HCT116 (cell line): ENCODE data around the gene TNFRSF6B. TPM values are rescaled to one million over a fixed set of nuclear protein-coding genes. Genes with fewer than 3 reads are reported as not detected.
A peak's percentile ranks its signal among the peaks of the same experiment; 100 is the strongest.

Experiments
- ATAC-seq: fragments of 200-7000 bp; cut with Tn5 transposase; 2 replicates; pipeline ENCODE4 v1.9.1; 2020; ENCODE audit warnings: mild to moderate bottlenecking, moderate library complexity
- BruUV-seq: library from RNA; stranded (reverse); fragments of 400-500 nt; replicated peaks from 2 replicates; lab custom pipeline; 2021; lab: Mats Ljungman, UMichigan
- CTCF ChIA-PET: fragments of 300-600 bp; sonication (Branson Sonifier 250); formaldehyde crosslinking; loops from one replicate; lab custom pipeline; 2021; ENCODE audit warnings: antibody characterized with exemption; lab: Charles Lee
- POLR2A ChIA-PET: fragments of 300-600, 350-600 bp; sonication (Branson Sonifier 250); formaldehyde crosslinking; loops from one replicate; lab custom pipeline; 2021; ENCODE audit warnings: antibody characterized with exemption; lab: Charles Lee
- RAD21 ChIA-PET, 2 experiments: fragments of 300-600 bp; sonication (Branson Sonifier 250); formaldehyde crosslinking; loops; one replicate each; lab custom pipeline; 2023; ENCODE audit warnings: low total read pairs in 2 of 2; ENCODE audit not compliant: uncharacterized antibody in 2 of 2, unreplicated experiment in 2 of 2, low non-redundant PET in 1 of 2; lab: Charles Lee
- DNase-seq: peaks from one replicate; pipeline ENCODE4 v3.0.0-alpha.2; 2010; ENCODE audit warnings: low read depth, low spot score
- H2AFZ ChIP-seq: fragments of 200-600 bp; shearing (Covaris generic), sonication (generic); 2 replicates; pipeline ENCODE4 v1.6.1; 2017; ENCODE audit warnings: low read depth, mixed run types, mixed read lengths, antibody characterized with exemption, low read length; ENCODE audit not compliant: poor library complexity, severe bottlenecking
- H3K27ac ChIP-seq: 2 replicates; pipeline ENCODE4 v1.5.1; 2012; ENCODE audit warnings: low read depth, low read length
- H3K27me3 ChIP-seq: fragments of 200-600 bp; sonication (generic); 2 replicates; pipeline ENCODE4 v1.6.1; 2016; ENCODE audit warnings: mixed run types, low read length, mixed read lengths; ENCODE audit not compliant: insufficient read depth
- H3K36me3 ChIP-seq, 2 experiments: fragments of 200-500 bp in 1 of 2; fragments of 200-600 bp in 1 of 2; sonication (Bioruptor generic) in 1 of 2; sonication (generic) in 1 of 2; 2 replicates each; pipeline versions ENCODE4 v1.5.1 to v1.6.1; 2014 to 2016; ENCODE audit warnings: low read length in 2 of 2, inconsistent platforms in 1 of 2, mixed read lengths in 1 of 2, mixed run types in 1 of 2; ENCODE audit not compliant: insufficient read depth in 2 of 2, control insufficient read depth in 1 of 2
- H3K4me1 ChIP-seq, 2 experiments: fragments of 200-600 bp in 1 of 2; sonication (generic) in 1 of 2; 2 replicates each; pipeline versions ENCODE4 v1.5.1 to v1.6.1; 2012 to 2017; ENCODE audit warnings: low read length in 2 of 2, inconsistent platforms in 1 of 2, mild to moderate bottlenecking in 1 of 2, mixed read lengths in 1 of 2, mixed run types in 1 of 2, moderate library complexity in 1 of 2; ENCODE audit not compliant: insufficient read depth in 2 of 2, control insufficient read depth in 1 of 2
- H3K4me2 ChIP-seq: fragments of 200-600 bp; sonication (generic); 2 replicates; pipeline ENCODE4 v1.6.1; 2017; ENCODE audit warnings: mixed run types, low read length, mixed read lengths
- H3K4me3 ChIP-seq, 2 experiments: fragments of 200-600 bp in 1 of 2; sonication (generic) in 1 of 2; replicated peaks in 1 of 2; 2 replicates each; pipeline ENCODE4 v1.5.1; 2011 to 2016; ENCODE audit warnings: low read length in 2 of 2, control low read depth in 1 of 2, low read depth in 1 of 2, mild to moderate bottlenecking in 1 of 2, mixed read lengths in 1 of 2, mixed run types in 1 of 2
- H3K79me2 ChIP-seq: fragments of 200-600 bp; sonication (generic); 2 replicates; pipeline ENCODE4 v1.6.1; 2017; ENCODE audit warnings: mild to moderate bottlenecking, mixed run types, low read length, moderate library complexity, mixed read lengths; ENCODE audit not compliant: insufficient read depth
- H3K9ac ChIP-seq: fragments of 200-600 bp; sonication (generic); 2 replicates; pipeline ENCODE4 v1.6.1; 2016; ENCODE audit warnings: low read length, mixed read lengths
- H3K9me2 ChIP-seq: fragments of 200-600 bp; sonication (generic), shearing (Covaris generic); 2 replicates; pipeline ENCODE4 v1.6.1; 2017; ENCODE audit warnings: mixed run types, mild to moderate bottlenecking, moderate library complexity; ENCODE audit not compliant: insufficient read depth
- H3K9me3 ChIP-seq, 2 experiments: fragments of 200-500 bp in 1 of 2; fragments of 200-600 bp in 1 of 2; sonication (Bioruptor generic) in 1 of 2; sonication (generic) in 1 of 2; 2 replicates each; pipeline ENCODE4 v1.6.1; 2014 to 2017; ENCODE audit warnings: low read length in 2 of 2, mixed read lengths in 2 of 2, inconsistent platforms in 1 of 2, low read depth in 1 of 2, mild to moderate bottlenecking in 1 of 2, mixed run types in 1 of 2, moderate library complexity in 1 of 2; ENCODE audit not compliant: control insufficient read depth in 1 of 2, insufficient read depth in 1 of 2
- H4K20me1 ChIP-seq: fragments of 200-600 bp; sonication (generic), shearing (Covaris generic); 2 replicates; pipeline ENCODE4 v1.6.1; 2017; ENCODE audit warnings: mixed run types, mild to moderate bottlenecking, moderate library complexity; ENCODE audit not compliant: insufficient read depth
- EGR1 ChIP-seq: IDR thresholded peaks from 2 replicates; pipeline ENCODE4 v1.6.1; 2012; ENCODE audit warnings: low read depth
- EZH2phosphoT487 ChIP-seq: fragments of 200-600 bp; IDR thresholded peaks from 2 replicates; pipeline ENCODE4 v1.6.1; 2018; ENCODE audit warnings: antibody characterized with exemption, borderline replicate concordance
- POLR2A ChIP-seq: IDR thresholded peaks from 2 replicates; pipeline ENCODE4 v1.7.0; 2011; ENCODE audit warnings: borderline replicate concordance; ENCODE audit not compliant: insufficient read depth, insufficient read length; ENCODE audit errors: extremely low read depth
- POLR2AphosphoS5 ChIP-seq: IDR thresholded peaks from 2 replicates; pipeline ENCODE4 v1.6.1; 2011; ENCODE audit warnings: mild to moderate bottlenecking, low read depth, low read length, moderate library complexity
- SIN3A ChIP-seq: IDR thresholded peaks from 2 replicates; pipeline ENCODE4 v1.6.1; 2012; ENCODE audit warnings: low read depth
- TCF7L2 ChIP-seq: IDR thresholded peaks from 2 replicates; pipeline ENCODE4 v1.7.0; 2011; ENCODE audit warnings: borderline replicate concordance, inconsistent platforms; ENCODE audit not compliant: insufficient read depth, insufficient read length; ENCODE audit errors: extremely low read depth
- YY1 ChIP-seq: IDR thresholded peaks from 2 replicates; pipeline ENCODE4 v1.6.1; 2011; ENCODE audit warnings: low read length, low read depth, moderate library complexity, mild to moderate bottlenecking; ENCODE audit not compliant: insufficient replicate concordance; ENCODE audit errors: extremely low read depth
- ZFX ChIP-seq: fragments of 450-650 bp; IDR thresholded peaks from 2 replicates; pipeline ENCODE4 v1.6.1; 2017
- ZNF274 ChIP-seq: fragments of 200-500 bp; sonication (Bioruptor generic); IDR thresholded peaks from 2 replicates; pipeline ENCODE4 v1.6.1; 2014; ENCODE audit warnings: mild to moderate bottlenecking, low read depth, low read length, inconsistent platforms
- intact Hi-C: fragments of 100-400 bp; cut with micrococcal nuclease; formaldehyde crosslinking; loops from 2 replicates; pipeline ENCODE4 v1.10.0; 2022
- total RNA-seq: library from RNA; stranded (reverse); gene quantifications from one replicate; pipeline ENCODE4 v1.2.1, GENCODE V29; 2021; ENCODE audit not compliant: unreplicated experiment
- TF ChIP-seq, protein P1 (sequence below): IDR thresholded peaks from 2 replicates; pipeline ENCODE4 v1.6.1; 2011; ENCODE audit warnings: mild to moderate bottlenecking, low read length, moderate library complexity; ENCODE audit not compliant: insufficient replicate concordance; ENCODE audit errors: extremely low read depth
- TF ChIP-seq, protein P2 (sequence below), 3 experiments: fragments of 200-600 bp in 1 of 3; sonication (generic) in 1 of 3; IDR thresholded peaks in 2 of 3; conservative IDR thresholded peaks in 1 of 3; 2 replicates each; pipeline ENCODE4 v1.5.1; 2012 to 2017; ENCODE audit warnings: low read depth in 2 of 3, low read length in 2 of 3, antibody characterized with exemption in 1 of 3, borderline replicate concordance in 1 of 3, control low read depth in 1 of 3, mild to moderate bottlenecking in 1 of 3, mixed read lengths in 1 of 3, mixed run types in 1 of 3, moderate library complexity in 1 of 3; ENCODE audit not compliant: insufficient read depth in 1 of 3
- TF ChIP-seq, protein P3 (sequence below): IDR thresholded peaks from 2 replicates; pipeline ENCODE4 v1.6.1; 2012; ENCODE audit warnings: low read depth
- TF ChIP-seq, protein P4 (sequence below): IDR thresholded peaks from 2 replicates; pipeline ENCODE4 v1.6.1; 2012
- TF ChIP-seq, protein P5 (sequence below): IDR thresholded peaks from 2 replicates; pipeline ENCODE4 v1.6.1; 2012

TNFRSF6B gene
- total RNA-seq, 1 experiment from 2014 or later: 147 TPM

DNA sequence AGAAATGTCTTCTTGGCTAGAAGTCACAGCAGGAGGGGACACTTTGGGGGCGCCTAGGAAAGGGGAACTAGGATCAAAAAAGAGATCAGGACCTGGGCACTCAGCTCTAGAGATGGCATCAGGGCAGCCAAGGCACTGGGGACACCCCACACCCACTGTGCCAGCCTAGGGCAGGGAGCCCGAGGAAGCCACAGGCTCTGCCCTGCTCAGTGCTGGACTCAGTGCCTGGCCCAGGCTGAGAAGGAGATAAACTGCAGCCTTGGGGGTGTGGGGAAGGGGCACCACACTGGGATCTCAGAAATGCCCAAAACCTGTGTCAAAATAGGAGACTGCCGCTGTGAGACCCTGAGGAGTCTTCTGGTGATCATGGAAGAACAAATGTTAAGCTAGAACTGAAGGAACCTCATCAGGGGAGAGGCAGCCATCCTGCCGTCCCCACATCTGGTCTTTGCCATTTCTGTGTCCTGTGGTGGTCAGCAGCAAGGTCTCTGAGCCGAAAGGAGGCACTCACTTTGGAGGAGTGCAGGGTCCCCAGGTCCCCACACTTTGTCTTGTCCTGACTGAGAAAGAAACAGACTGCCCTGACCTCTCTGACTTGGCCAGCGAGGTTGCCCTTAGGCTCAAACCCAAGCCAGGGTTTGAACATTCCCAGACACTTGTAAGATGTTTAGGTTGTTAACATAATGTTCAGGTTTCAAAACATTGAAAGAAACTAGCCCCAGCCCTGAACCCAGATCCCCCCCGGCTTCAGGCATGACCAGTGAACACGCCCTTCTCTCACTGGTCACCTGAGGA, 9.0 kb downstream of the TNFRSF6B start:
- H3K9me2 ChIP-seq: no peaks in the 10 kb centered on the region
- TF ChIP-seq SIN3A: no peak
- TF ChIP-seq, protein P1, sequence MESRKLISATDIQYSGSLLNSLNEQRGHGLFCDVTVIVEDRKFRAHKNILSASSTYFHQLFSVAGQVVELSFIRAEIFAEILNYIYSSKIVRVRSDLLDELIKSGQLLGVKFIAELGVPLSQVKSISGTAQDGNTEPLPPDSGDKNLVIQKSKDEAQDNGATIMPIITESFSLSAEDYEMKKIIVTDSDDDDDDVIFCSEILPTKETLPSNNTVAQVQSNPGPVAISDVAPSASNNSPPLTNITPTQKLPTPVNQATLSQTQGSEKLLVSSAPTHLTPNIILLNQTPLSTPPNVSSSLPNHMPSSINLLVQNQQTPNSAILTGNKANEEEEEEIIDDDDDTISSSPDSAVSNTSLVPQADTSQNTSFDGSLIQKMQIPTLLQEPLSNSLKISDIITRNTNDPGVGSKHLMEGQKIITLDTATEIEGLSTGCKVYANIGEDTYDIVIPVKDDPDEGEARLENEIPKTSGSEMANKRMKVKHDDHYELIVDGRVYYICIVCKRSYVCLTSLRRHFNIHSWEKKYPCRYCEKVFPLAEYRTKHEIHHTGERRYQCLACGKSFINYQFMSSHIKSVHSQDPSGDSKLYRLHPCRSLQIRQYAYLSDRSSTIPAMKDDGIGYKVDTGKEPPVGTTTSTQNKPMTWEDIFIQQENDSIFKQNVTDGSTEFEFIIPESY: no peak
- no peak for TF ChIP-seq EZH2phosphoT487
- TF ChIP-seq, protein P2, sequence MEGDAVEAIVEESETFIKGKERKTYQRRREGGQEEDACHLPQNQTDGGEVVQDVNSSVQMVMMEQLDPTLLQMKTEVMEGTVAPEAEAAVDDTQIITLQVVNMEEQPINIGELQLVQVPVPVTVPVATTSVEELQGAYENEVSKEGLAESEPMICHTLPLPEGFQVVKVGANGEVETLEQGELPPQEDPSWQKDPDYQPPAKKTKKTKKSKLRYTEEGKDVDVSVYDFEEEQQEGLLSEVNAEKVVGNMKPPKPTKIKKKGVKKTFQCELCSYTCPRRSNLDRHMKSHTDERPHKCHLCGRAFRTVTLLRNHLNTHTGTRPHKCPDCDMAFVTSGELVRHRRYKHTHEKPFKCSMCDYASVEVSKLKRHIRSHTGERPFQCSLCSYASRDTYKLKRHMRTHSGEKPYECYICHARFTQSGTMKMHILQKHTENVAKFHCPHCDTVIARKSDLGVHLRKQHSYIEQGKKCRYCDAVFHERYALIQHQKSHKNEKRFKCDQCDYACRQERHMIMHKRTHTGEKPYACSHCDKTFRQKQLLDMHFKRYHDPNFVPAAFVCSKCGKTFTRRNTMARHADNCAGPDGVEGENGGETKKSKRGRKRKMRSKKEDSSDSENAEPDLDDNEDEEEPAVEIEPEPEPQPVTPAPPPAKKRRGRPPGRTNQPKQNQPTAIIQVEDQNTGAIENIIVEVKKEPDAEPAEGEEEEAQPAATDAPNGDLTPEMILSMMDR (IDR thresholded peaks at IDR 0.05 in 2 of 3, conservative IDR thresholded peaks at IDR 0.05 in 1 of 3; ENCODE audit: borderline replicate concordance in 1 of 3, insufficient read depth in 1 of 3, low read depth in 2 of 3, low read length in 2 of 3): no peak
- TF ChIP-seq EGR1: no peak
- no peak for TF ChIP-seq TCF7L2
- TF ChIP-seq, protein P3, sequence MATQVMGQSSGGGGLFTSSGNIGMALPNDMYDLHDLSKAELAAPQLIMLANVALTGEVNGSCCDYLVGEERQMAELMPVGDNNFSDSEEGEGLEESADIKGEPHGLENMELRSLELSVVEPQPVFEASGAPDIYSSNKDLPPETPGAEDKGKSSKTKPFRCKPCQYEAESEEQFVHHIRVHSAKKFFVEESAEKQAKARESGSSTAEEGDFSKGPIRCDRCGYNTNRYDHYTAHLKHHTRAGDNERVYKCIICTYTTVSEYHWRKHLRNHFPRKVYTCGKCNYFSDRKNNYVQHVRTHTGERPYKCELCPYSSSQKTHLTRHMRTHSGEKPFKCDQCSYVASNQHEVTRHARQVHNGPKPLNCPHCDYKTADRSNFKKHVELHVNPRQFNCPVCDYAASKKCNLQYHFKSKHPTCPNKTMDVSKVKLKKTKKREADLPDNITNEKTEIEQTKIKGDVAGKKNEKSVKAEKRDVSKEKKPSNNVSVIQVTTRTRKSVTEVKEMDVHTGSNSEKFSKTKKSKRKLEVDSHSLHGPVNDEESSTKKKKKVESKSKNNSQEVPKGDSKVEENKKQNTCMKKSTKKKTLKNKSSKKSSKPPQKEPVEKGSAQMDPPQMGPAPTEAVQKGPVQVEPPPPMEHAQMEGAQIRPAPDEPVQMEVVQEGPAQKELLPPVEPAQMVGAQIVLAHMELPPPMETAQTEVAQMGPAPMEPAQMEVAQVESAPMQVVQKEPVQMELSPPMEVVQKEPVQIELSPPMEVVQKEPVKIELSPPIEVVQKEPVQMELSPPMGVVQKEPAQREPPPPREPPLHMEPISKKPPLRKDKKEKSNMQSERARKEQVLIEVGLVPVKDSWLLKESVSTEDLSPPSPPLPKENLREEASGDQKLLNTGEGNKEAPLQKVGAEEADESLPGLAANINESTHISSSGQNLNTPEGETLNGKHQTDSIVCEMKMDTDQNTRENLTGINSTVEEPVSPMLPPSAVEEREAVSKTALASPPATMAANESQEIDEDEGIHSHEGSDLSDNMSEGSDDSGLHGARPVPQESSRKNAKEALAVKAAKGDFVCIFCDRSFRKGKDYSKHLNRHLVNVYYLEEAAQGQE: no peak
- TF ChIP-seq ZFX: no peak
- TF ChIP-seq, protein P4, sequence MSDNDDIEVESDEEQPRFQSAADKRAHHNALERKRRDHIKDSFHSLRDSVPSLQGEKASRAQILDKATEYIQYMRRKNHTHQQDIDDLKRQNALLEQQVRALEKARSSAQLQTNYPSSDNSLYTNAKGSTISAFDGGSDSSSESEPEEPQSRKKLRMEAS: no peak
- TF ChIP-seq YY1: no peak
- TF ChIP-seq POLR2AphosphoS5: no peak
- TF ChIP-seq POLR2A: no peak
- TF ChIP-seq, protein P5, sequence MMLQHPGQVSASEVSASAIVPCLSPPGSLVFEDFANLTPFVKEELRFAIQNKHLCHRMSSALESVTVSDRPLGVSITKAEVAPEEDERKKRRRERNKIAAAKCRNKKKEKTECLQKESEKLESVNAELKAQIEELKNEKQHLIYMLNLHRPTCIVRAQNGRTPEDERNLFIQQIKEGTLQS: no peak
- no peak for TF ChIP-seq ZNF274
- no peaks in the 10 kb centered on the region for H4K20me1 ChIP-seq
- H3K9me3 ChIP-seq: no peaks in the 10 kb centered on the region
- intact Hi-C loops: loop anchor here (1.0 to 10.0 kb wide), 2 partner anchors 159 to 349 kb away; no protein-coding TSS in a partner anchor
- 0 out of 2 replicates have a peak overlapping the region, but pooled peaks have one; percentile 96 for H3K9ac ChIP-seq
- DNase-seq (no peak), ATAC-seq (no peak)
- POLR2A ChIA-PET: interaction anchor here (1.4 kb wide), 1 partner anchor 31 kb away, joined by 4 read pairs; the partner anchor contains the start of gene LIME1
- peaks cover 52% of the 10 kb centered on the region for H3K79me2 ChIP-seq
- 0 out of 2 replicates have a peak overlapping the region, but pooled peaks have one; percentile 95 for H3K27ac ChIP-seq
- no peaks in the 10 kb centered on the region for H3K27me3 ChIP-seq
- CTCF ChIA-PET: no interaction called here
- H3K4me3 ChIP-seq: no peak overlapping the region
- peaks cover 13 to 46% of the 10 kb centered on the region in 2 experiments for H3K4me1 ChIP-seq
- peaks cover 7 to 28% of the 10 kb centered on the region in 2 experiments; a peak in 3 of 4 replicates for H3K36me3 ChIP-seq
- peak overlapping the region; percentile 95 for H3K4me2 ChIP-seq
- H2AFZ ChIP-seq: no peak overlapping the region
- RAD21 ChIA-PET: no interaction called here
- BruUV-seq: no TSS peak
